Measurements from ENCODE around the gene NOLC1. TPM values are rescaled to one million over a fixed set of nuclear protein-coding genes. Genes with fewer than 3 reads are reported as not detected.

Gene NOLC1
- total RNA-seq, 1 experiment from 2014 or later = 202 TPM

DNA sequence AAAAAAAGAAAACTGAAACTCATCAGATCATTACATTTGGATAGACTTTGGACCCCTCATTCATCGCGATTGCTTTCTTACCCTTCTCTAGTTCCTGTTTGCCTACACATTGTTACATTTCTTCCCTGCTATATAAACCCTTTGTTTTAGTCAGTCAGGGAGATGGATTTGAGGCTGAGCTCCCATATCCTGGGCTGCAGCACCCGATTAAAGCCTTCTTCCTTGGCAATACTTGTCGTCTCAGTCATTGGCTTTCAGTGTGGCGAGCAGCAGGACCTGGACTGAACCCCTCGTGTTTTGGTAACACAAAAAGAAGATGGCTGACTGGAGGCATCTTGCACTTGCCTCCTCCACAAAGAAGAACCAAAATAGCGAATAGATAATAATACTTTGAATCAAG, 39.8 kb downstream of the NOLC1 start:
- in situ Hi-C loops (cut with HindIII; ENCODE audit: low sequenced_read_pairs) = no loop called here
- no peak for DNase-seq (ENCODE audit: low spot score)

DNA sequence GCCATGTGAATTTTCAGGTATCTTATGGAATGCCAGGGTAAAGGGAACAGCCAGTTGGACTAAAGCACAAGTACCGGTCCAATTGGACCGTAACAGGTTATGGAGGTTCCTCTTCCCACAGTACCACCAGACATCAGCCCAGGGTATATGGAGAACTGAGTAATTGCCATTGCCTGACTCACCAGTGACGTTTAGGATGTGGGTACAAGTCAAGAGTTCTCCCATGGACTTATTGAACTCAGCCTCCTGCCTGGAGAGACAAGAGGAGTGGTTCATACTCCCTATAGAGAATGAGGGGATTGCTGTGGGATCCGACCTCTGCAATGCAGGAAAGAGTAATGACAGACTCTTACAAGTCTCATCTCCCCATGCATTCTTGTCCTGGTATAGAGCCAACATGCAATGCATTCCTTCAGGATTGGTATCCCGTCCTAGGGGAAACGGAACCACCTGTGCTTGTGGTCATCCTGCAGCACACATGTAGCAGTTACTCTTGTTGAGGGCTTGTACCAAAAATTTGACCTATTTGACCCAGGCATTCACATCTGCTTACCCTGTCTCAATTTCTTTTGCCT, 43.2 kb downstream of the NOLC1 start:
- DNase-seq (ENCODE audit: low spot score) = no peak

DNA sequence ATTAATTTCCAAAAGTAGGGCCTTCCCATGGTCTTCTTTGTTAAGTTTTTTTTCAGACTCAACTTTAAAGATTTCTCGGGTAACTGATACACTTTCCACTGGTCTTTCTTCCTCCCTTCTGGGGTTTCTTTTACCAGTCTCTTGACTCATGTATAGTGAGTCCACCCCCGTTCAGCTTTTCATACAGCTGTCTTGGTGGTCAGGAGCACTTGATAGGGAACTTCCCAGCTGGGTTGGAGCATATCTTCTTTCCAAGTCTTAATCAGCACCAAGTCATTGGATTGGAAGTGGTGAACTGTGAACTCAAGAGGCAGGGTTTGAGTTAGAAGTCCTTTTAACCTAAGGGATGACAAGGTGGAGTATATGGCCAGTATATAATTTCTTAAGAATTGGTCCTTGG, 44.7 kb downstream of the NOLC1 start:
- in situ Hi-C loops (cut with HindIII; ENCODE audit: low sequenced_read_pairs) = no loop called here

More for the DNA sequence above, 43.2 kb downstream of the NOLC1 start:
- in situ Hi-C loops (cut with HindIII; ENCODE audit: low sequenced_read_pairs) = no loop called here

DNA sequence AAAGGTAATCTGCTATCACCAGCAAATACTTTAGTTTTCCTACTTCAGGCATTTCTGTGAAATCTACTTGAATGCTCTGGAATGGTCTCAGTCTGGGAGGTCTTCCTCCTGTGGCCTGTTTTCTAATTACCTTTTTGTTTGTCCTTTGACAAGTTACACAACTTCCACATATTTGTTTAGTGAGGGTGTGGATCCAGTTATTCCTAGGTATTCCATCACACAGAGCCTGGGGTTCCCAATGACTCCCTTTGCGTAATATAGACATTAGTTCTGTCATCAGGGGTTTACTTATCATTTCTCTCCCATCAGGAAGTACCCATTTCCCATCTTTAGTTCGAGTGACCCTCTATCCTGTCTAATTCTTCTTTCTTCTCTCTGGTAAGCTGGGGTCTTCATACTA, 45.8 kb downstream of the NOLC1 start:
- DNase-seq (ENCODE audit: low spot score) = no peak
- in situ Hi-C loops (cut with HindIII; ENCODE audit: low sequenced_read_pairs) = no loop called here

More for the DNA sequence above, 44.7 kb downstream of the NOLC1 start:
- DNase-seq (ENCODE audit: low spot score) = no peak

DNA sequence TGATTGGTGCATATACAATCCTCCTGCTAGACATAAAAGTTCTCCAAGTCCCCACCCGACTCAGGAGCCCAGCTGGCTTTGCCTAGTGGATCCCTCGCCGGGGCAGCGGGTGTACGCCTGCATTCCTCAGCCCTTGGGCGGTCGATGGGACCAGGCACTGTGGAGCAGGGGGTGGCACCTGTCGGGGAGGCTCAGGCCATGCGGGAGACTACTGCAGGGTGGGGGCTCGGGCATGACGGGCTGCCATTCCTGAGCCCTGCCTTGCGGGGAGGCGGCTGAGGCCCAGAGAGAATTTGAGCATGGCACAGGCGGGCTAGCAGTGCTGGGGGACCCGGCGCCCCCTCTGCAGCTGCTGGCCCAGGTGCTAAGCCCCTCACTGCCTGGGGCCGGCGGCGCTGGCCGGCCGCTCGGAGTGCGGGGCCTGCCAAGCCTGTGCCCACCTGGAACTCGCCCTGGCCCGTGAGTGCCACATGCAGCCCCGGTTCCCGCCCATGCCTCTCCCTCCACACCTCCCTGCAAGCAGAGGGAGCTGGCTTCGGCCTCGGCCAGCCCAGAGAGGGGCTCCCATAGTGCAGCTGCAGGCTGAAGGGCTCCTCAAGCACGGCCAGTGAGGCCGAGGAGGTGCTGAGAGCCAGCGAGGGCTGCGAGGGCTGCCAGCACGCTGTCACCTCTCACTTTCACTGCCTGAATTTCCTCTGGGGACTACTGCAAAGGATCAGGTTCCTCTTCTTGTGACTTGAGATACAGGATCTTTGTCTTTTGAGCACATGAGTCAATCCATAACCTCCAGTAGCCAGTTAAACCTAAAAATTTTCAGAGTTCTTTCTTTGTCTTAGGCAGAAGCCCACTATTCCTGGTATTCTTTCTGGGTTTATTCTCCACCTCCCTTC, 48.8 kb downstream of the NOLC1 start:
- no peak for DNase-seq (ENCODE audit: low spot score)
- in situ Hi-C loops (cut with HindIII; ENCODE audit: low sequenced_read_pairs) = no loop called here

DNA sequence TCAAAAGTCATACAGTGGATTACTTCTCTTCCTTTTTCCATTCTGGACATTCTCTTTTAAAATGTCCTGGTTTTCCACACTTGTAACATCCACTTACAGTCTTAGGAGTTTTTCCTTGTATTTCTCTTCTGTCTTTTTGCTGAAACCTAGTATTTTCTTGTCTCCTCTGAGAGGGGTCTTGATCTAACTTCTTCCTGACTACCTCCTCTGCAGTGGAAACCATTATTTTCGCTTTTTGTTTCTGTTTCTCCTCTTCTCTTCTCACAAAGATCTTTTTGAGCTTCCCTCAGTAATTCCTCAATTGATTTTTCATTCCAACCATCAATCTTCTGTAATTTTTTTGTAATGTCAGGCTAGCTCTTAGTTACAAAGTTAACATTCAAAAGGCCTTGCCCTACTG, 50.2 kb downstream of the NOLC1 start:
- in situ Hi-C loops (cut with HindIII; ENCODE audit: low sequenced_read_pairs) = no loop called here
- no peak for DNase-seq (ENCODE audit: low spot score)

DNA sequence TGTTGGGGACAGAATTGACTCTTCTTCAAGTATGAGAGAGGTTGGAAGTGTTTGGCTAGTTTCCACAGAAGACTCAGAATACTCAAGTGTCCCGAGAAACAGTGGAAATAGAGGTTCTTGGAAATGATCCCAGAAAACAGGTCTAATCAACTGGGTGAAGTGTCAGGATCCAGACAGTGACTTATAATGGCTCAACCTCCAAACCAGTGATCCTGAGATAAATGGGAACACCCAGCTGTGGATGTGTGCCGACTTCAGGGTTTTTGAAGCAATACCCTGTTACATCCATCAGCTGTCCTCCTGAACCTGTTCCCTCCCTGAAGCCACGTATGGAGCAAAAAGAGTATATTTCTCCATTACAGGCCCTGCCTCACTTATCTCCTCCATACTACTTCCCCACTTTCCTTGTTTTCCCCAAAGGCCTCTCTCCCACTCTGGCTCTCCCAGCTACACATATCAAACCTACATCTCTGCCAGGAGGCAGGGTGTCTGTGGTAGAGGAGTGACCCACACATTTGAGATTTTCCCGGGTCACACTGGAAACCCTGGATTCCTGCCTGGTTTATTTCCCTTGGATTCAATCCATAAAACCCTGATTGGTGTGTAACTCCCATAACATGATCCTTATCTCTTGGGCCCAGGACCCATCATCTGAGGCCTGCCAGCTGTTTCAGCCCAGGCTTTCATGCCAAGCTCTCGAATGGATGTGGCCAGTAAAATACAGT, 56.3 kb downstream of the NOLC1 start:
- in situ Hi-C loops (cut with HindIII; ENCODE audit: low sequenced_read_pairs) = no loop called here
- DNase-seq (ENCODE audit: low spot score) = no peak

DNA sequence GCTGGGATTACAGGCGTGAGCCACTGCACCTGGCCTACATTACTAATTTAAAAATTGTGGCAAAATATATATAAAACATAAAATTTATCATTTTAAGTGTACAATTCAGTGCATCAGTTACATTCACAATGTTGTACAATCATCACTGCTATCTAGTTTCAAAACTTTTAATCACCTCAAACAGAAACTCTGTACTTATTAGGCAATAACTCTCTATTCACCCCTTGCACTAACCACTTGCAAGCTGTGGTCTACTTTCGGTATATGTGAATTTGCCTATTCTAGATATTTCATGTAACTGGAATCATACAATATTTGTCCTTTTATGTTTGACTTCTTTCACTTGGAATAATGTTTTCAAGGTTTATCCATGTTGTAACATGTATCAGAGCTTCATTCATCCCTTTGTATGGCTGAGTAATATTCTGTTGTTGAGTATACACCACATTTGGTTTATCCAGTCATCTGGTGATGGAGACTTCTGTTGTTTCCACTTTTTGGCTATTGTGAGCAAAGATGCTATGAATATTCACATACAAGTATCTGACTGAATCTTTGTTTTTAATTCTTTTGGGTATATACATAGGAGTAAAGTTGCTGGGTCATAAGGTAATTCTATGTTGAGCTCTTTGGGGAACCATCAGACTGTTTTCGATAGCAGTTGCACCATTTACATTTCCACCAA, 59.6 kb downstream of the NOLC1 start:
- in situ Hi-C loops (cut with HindIII; ENCODE audit: low sequenced_read_pairs) = no loop called here
- DNase-seq (ENCODE audit: low spot score) = no peak

Other genes starting within 250 kb of the NOLC1 start
- 9.3 and 15.3 TPM in 2 replicates for gene ARMH3, start 96.2 kb upstream of the NOLC1 start, total RNA-seq (2014; rRNA removed; shearing (Covaris generic))
- 55.3 and 71.9 TPM in 2 replicates for gene HPS6, start 87.0 kb upstream of the NOLC1 start, total RNA-seq (2014; rRNA removed; shearing (Covaris generic))
- 59.7 and 62.5 TPM in 2 replicates for gene LDB1, start 32.0 kb upstream of the NOLC1 start, total RNA-seq (2014; rRNA removed; shearing (Covaris generic))
- 3.8 and 7.0 TPM in 2 replicates for gene PPRC1, start 19.3 kb upstream of the NOLC1 start, total RNA-seq (2014; rRNA removed; shearing (Covaris generic))
- 2.1 and 3.3 TPM in 2 replicates for gene ELOVL3, start 73.9 kb downstream of the NOLC1 start, total RNA-seq (2014; rRNA removed; shearing (Covaris generic))
- 5.4 and 6.3 TPM in 2 replicates for gene PITX3, start 89.1 kb downstream of the NOLC1 start, total RNA-seq (2014; rRNA removed; shearing (Covaris generic))
- gene GBF1, start 93.1 kb downstream of the NOLC1 start, total RNA-seq (2014; rRNA removed; shearing (Covaris generic)) = 15.3 and 16.0 TPM in 2 replicates
- 23.3 and 23.9 TPM in 2 replicates for gene NFKB2, start 243.3 kb downstream of the NOLC1 start, total RNA-seq (2014; rRNA removed; shearing (Covaris generic))

Measured in G401 (cell line).